HG03378 (cell line): ENCODE measurements around the gene MAP2K6.

Experiments used
- ATAC-seq: cut with Tn5 transposase; IDR thresholded peaks from one replicate; pipeline ENCODE4 v1.9.1; 2021; ENCODE audit warnings: mild to moderate bottlenecking, moderate library complexity; ENCODE audit not compliant: unreplicated experiment

Gene MAP2K6

GRCh38 chr17:69425978-69426377, 11.5 kb downstream of the MAP2K6 start:
- ATAC-seq: no peak

GRCh38 chr17:69427486-69428197, 13.1 kb downstream of the MAP2K6 start:
- ATAC-seq: no peak

- ATAC-seq: no peak
Observed at GRCh38 chr17:69428252-69428980, 13.9 kb downstream of the MAP2K6 start.

- peak; percentile 53 for ATAC-seq
Observed at GRCh38 chr17:69430488-69430887, 16.0 kb downstream of the MAP2K6 start.

GRCh38 chr17:69431835-69432234, 17.3 kb downstream of the MAP2K6 start:
- no peak for ATAC-seq

GRCh38 chr17:69433093-69433492, 18.6 kb downstream of the MAP2K6 start:
- ATAC-seq: no peak

- no peak for ATAC-seq
Observed at GRCh38 chr17:69434164-69434579, 19.7 kb downstream of the MAP2K6 start.

- no peak for ATAC-seq
Observed at GRCh38 chr17:69435971-69436696, 21.6 kb downstream of the MAP2K6 start.

GRCh38 chr17:69437475-69437874, 23.0 kb downstream of the MAP2K6 start:
- ATAC-seq: no peak

GRCh38 chr17:69438776-69439175, 24.3 kb downstream of the MAP2K6 start:
- no peak for ATAC-seq

- ATAC-seq: no peak
Observed at GRCh38 chr17:69441179-69441578, 26.7 kb downstream of the MAP2K6 start.

GRCh38 chr17:69443138-69443537, 28.6 kb downstream of the MAP2K6 start:
- no peak for ATAC-seq

GRCh38 chr17:69444023-69444422, 29.5 kb downstream of the MAP2K6 start:
- no peak for ATAC-seq

- ATAC-seq: no peak
Observed at GRCh38 chr17:69445132-69445531, 30.6 kb downstream of the MAP2K6 start.

- ATAC-seq: no peak
Observed at GRCh38 chr17:69447726-69448125, 33.2 kb downstream of the MAP2K6 start.

GRCh38 chr17:69448431-69449102, 34.1 kb downstream of the MAP2K6 start:
- ATAC-seq: no peak

GRCh38 chr17:69450131-69450530, 35.6 kb downstream of the MAP2K6 start:
- no peak for ATAC-seq

- no peak for ATAC-seq
Observed at GRCh38 chr17:69450918-69451317, 36.4 kb downstream of the MAP2K6 start.

GRCh38 chr17:69451416-69452394, 37.2 kb downstream of the MAP2K6 start:
- peak; percentile 65 for ATAC-seq

- no peak for ATAC-seq
Observed at GRCh38 chr17:69452664-69453260, 38.3 kb downstream of the MAP2K6 start.
